Amygdala (tissue), 56 donors: Measurements from ENCODE around the gene ST6GALNAC6.
A peak's percentile ranks its signal among the peaks of the same experiment; 100 is the strongest.

Source experiments
- DNase-seq, 56 donors: peaks; one replicate each; lab custom pipeline; 2025; lab: John Stamatoyannopoulos, UW

ST6GALNAC6 gene

DNA sequence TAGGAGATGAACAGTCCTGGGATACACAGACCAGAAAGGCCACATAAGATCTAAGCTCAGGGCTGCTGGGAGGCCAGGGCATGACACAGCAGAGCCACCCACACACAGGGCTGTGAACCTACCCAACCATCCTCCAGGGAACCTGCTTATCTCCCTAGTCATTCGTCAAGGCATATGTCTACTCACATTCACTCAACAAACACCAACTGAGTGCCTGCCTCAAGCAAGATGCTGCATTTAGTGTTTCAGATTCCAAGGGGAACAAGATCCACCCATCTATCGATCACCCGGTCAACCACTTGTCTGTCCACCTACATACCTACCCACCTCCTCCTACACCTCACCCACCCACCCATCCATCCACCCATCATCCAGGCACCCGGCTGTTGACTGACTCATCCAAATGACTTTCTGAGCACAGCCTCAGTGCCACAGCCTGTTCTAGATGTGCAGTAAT lies 36.4 kb upstream of the ST6GALNAC6 start:
- DNase-seq = no peak

DNA sequence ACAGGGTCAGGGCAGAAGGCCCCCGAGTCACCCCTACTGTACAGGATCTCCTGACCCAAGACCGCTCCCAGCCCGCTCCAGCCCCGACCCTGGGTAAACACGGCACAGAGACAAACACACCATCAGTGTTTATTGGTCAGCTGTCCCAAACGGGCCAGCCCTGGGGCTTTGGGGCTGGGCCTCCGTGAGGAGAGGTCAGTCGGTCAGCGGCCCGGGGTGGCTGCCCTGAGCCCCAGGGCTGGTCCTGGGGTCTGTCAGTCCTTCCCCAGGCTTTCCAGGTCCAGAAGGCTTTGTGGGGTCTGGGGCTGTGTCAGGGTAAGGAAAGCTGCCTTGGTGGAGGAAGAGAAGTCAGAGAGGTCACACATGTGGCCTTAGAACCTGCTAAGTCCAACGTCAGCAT lies 35.6 kb upstream of the ST6GALNAC6 start:
- DNase-seq = no peak

DNA sequence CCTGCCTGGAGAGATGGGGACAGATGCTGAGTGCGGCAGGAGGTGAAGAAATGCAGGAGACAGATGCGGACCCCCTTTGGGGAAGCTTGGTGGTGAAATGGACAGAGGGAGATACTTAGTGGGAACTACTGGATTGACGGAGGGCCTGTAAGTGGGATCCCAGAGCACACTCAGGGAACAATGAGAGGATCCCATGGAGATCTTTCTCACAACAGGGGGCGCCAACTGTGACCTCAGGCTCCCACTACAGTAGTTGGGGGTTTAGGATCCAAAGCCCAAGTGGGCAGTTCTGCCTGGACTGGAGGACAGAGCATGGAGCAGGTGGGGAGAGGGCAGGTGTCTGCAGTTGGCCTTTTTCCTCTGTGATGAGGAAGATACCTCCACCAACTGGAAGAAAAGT lies 34.8 kb upstream of the ST6GALNAC6 start:
- DNase-seq = no peak

DNA sequence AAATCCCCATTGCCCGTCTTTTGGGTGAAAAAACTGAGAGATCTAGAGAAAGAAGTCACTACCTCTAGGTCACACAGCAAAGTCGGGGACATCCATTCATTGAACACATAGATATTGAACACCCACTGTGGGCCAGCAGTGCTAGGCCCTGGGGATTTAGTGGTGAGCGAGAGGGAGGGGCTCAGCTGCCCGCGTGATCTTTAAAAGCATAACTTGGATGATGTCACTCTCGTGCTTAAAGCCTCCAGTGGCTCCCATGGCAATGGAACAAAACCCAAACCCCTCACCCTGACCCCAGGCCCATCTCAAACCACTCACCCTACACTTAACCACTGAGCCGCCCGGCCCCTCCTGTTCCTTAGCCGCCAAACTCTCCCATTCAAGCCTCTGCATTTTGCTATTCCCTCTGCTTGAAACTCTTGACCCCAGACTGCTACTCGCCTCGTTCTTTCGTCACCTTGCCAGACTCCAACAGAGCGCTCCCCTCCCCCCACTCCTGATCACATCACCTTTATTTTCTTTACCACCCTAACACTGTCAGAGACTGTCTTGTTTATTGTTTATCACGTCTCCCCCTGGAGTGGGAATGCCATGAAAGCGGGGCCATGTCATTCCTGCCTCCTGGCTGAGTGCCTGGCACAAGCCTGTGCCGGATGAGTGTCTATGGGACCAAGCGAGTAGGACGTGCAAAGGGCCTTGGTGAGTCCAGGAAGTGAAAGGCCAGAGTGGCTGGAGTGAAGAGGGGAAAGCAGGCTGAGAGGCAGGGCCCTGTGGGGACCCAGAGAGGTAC lies 31.9 kb upstream of the ST6GALNAC6 start:
- no peak for DNase-seq

DNA sequence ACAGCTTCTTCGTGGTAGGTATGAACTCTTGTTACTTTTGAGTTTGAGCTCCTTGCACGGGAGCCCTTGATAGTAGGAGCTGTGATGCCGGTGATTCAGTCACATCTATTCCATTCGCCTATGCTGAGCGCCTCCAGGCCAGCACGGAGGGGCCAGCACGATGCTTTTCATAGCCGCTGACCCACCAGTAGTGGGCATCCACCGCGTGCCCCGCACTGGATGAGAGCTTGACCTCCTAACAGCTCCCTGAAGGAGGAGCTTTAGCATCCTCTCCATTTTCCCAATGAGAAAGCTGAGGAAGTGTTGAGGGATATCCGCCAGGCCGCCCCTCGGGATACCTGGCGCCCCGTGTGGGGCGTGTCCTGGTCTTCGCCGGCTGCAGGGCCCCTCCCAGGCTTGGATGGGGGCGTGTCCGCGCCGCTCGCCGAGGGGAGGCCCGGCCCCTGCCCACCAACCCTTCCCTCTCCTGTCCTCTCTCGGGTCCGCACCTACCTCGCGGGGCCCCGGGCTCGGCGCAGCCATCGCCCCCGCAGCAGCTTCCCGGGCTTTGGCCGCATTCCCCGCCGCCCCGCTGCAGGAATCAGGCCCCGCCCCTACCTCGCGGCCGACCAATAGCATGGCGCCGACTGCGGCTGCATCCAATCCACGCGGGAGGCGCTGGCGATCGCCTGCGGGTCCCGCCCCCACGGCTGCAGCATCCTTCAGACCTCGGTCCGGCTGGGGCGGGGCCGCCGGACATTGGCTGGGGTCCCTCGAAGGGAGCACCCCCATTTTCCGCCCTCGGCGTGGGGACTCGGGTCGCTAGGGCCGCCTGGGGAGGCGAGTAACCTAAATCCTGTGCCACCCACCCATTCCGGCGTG lies 31.1 kb upstream of the ST6GALNAC6 start, which contains the start of gene PIP5KL1:
Gene PIP5KL1, minus strand, starts transcription at position 547 of the 861 bp plus-strand sequence. Its CDS starts 25 bp downstream, at position 522.
- DNase-seq = peak in 55 of 56 donors; percentile 28 to 90 (median 73)

DNA sequence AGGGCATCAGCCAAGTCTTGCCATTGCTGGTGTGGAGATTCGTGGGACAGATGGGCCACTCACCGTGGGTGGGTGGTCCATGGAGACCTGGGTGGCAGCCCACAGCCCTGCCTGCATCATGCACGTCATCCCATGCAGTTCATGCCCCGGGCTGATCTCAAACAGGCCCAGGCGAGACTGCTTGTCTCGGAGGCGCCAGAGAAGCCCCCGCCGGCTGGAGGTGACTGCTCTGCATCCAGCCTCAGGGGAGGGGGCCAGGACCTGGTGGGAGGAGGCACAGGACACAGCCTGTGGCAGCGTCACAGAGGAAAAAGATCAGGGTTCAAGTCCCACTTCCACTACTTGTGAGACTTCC lies 30.2 kb upstream of the ST6GALNAC6 start:
- DNase-seq = no peak

DNA sequence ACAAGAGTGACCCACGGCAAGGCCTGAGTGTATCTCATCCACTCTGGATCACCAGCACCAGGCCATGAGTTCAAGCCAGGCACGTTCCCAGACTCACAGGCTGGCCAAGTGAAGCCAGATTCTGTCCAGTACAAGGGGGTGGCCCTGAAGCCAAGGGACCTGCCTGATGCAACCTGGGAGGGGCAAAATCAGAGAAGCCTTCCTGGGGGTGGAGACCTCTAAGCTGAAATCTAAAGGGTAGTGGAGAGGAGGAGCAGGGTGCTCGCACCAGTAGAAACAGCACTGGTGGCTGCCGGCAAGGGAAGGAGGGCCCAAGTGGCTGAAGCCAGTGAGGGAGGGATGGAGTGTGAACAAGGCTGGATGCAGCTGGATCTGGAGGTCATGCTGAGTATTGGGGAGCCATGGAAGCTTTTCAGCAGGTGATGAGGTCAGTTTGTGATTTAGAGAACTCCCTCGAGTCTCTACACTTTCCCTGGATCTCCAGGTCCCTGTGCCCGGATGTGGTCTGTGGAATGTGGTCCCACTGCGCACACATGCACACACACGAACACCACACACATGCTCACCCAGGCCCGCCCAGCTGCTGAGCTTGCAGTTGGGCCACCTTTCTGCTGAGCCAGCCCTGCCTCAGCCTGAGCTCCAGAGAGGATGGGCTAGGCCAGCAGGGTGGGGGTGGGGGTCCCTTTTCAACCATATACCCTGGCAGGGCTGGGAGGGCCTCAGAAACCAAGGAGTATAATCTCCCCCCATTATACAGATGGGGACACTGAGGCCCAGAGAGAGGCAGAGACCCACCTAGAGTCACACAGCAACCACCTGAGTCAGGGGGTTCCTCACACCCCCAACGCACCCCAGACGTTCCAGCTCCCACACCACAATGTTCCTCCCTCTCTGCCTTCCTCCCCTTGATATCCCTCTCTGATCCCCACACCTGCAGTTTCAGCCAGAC lies 29.5 kb upstream of the ST6GALNAC6 start:
- no peak for DNase-seq

DNA sequence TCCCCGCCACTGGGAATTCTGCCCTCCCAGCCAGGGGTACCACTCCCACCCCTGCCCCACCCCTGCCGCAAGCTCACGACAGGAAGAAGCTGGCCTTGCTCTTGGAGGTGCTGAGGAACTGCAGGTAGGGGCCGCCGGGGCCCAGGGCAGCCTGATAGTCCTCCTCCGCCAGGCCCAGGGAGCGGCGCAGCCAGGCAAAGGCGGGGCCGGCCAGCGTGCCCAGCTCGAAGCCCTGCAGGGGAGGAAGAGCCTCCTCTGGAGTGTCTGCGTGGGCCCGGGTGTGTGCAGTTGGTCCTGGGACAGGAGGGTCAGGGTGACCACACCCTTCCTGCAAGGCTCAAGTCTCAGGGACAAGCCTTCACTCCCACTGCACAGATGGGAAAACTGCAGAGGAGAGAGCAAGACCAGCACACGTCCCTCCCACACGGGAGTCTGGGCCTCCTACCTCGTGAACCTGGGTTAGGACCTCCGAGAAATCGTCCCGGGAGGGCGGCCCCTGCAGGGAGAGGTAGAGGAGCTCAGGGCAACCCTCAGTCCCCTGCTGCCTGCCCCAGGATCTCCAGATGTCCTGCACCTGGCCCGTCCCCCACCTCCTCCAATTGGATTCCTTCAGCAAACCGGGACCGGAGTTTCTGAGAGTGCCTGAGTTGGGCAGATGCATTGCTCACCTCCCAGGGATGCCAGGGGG lies 28.7 kb upstream of the ST6GALNAC6 start:
- no peak for DNase-seq

DNA sequence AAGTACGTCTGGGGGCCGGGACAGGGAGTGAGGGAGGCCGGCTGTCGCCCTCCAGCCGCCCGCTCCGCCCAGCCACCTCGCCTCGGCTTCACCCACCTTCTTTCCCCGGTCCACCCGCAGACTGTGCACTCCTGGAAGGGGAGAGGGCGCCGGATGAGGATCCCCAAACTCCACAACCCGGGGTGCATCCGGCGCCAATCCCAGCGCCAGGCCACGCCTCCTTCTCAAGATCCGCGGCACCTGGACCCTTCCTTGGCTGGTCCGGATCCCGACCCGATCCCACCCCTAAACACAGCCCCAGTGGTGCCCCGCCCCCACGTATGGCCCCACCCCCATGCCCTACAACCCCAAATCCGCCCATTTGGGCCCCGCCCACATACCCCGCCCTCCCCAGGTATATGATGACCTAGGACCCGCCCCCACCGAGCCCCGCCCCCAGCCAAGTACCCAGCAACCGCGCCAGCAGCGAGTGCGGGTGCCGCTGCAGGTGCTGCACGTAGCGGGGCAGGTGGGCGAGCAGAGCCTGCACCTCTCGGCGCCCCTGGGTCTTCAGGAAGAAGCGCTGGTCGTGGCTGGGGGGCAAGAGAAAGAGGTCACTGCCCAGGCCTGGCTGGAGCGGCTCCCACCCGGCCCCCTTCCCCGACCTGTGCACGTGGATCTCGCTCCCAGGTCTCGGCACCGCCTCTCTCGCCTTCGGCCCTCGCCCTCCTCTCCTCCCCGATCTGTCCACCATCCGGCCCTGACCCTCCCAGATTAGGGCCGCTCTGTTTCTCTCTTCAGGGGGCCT lies 28.0 kb upstream of the ST6GALNAC6 start:
- DNase-seq = peak in 1 of 56 donors; percentile 47

DNA sequence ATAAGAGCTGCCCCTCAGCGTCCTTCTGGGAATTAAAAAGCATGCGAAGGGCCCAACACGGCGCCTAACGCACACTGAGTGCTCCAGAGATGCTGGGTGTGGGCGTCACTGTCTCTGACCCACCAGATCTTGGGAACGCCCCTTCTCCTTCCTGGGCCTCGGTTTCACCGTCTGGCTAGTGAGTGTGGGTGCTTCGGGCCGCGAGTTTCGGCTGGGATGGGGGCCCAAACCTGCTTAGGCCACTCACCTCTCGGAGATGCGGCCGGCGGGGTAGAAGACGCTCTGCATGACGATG lies 27.4 kb upstream of the ST6GALNAC6 start:
- DNase-seq = no peak

DNA sequence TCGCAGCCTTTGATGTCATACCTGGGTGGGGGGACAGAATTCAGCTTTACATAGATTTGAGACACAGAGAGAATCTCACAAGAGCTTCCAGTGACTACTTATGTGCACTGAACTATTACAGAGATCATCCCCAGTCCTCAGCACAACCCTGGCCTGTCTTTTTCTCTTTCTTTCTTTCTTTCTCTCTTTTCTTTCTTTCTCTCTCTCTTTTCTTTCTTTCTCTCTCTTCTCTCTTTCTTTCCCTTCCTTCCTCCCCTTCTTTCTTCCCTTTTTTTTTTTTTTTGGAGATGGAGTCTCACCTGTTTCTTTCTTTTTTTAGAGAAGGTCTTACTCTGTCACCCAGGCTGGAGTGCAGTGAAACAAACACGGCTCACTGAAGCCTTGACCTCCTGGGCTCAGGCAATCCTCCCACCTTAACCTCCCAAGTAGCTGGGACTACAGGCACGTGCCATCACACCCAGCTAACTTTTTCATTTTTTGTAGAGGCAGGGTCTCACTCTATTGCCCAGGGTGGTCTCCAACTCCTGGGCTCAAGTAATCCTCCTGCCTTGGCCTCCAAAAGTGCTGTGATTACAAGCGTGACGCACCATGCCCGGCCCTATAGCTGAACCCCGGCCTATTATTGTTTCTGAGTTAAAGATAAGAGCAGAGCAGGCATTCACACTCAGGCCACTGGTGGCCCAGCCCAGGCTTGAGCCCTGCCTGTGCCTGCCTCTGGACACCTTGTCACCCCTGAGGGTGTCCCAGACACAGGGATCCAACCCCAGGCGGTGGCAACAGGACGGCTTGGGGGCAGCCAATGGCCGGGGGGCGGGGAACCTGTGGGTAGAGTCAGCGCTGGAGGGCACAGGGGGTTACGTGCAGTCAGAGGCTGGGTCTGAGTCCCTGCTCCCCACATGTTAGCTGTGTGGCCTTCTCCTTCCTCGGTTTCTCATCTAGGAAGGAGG lies 26.8 kb upstream of the ST6GALNAC6 start:
- DNase-seq = no peak

DNA sequence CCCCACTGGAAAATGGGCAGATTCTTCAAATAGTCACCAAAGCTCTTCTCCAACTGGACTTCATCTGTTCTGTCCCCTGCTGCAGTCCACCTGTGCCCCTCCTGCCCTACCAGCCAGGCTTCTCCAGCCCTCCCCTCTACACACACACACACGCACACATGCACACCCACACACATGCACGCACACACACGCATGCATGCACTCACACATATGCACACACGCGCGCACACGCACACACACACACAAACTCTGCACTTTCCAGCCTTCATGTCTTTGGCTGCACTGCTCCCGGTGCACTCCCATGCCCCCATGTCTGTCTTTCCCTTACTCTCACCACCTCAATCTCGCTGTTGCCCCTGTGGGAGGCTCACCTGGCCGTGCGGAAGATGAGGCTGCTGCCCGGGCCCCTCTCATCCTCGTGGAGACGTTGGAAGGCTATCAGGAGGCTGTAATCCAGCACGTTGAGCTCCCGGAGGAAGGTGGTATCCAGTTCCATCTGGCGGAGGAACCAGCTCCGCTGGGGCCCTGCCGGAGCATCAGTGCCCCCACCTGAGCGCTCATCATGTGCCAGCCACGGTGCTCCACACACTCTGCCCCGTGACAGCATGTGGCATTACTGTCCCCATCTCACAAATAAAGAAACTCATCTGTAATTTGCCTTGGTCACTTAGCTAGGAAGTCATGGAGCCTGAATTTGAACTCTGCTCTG lies 25.5 kb upstream of the ST6GALNAC6 start:
- no peak for DNase-seq

DNA sequence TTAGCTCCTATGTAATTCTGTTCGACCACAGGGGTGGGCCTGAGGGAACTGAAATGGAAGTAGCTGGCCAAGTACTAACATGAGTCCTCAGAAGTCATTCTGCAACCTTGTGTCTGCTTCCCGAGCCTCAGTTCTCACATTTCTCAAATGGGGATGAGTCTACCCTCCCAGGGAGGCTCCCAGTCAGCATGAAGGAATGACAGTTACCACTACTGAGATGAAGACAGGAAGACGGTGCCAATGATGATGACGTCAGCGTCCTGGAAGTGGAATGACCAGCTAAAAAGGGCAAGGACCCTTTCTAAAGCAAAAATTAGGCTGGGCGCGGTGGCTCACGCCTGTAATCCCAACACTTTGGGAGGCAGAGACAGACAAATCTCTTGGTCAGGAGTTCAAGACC lies 24.4 kb upstream of the ST6GALNAC6 start:
- DNase-seq = no peak

DNA sequence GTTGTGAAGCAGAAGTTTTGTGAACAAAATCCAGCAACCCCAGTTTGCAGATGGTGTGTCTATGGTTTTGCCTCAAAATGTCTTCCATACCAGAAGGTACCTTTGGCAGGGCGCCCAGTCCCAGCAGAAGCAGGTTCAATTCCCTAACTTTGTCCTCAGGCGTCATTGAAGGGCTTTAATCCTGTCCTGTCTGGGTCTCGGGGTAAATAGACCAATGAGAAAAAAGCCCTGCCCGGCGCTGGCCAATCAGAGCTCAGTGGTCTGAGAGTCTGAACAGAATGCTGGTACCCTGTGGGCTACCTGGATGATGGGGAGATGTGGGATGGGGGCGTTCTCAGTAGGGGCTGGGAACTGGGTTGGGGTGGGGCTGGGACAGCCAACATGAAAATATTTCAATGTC lies 23.6 kb upstream of the ST6GALNAC6 start:
- DNase-seq = peak in 1 of 56 donors; percentile 38

DNA sequence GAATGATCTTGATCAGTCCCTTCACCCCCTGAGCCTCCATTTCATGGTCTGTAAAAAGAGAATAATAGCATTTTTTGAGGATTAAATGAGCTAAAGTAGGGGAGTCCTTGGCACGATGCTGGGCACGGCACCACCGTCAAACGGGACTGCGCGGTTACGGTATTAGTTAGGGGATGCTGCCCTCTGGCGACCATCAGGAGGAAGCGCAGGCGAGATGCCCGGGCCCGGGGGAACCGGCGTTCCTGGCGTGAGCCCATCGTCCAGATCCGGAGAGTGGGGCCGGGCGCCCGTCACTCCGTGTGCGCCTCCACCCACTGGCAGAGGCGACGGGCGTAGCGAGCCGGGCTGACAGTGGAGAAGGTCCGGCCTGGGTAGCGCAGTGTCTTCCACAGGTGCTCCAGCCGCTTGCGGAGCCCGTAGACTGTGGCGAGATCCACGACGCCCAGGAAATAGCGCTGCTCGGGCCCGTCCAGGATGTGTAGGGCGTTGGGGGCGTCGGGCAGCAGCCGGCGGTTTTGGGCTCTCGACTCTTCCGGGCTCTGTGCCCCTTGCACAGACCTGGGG lies 22.2 kb upstream of the ST6GALNAC6 start:
- DNase-seq = peak in 35 of 56 donors; percentile 13 to 76 (median 49)

DNA sequence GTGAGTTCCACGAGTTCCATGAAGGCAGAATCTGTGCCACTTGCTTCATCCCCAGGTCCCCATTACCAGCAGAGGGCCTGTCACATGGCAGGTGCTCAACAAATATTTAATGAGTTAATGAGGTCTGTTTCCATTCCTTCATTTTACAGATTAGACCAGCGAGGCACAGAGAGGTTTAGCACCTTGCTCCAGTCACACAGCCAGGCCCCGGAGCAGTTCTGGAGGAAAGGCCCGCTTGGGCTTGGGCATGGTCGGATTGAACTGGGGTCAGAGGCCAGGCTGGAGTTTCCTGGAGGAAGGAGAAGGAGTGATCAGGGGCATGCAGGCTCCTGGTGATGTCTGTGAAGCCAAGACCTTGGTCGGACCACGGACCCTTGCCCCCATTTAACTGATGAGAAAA lies 21.4 kb upstream of the ST6GALNAC6 start:
- DNase-seq = no peak

DNA sequence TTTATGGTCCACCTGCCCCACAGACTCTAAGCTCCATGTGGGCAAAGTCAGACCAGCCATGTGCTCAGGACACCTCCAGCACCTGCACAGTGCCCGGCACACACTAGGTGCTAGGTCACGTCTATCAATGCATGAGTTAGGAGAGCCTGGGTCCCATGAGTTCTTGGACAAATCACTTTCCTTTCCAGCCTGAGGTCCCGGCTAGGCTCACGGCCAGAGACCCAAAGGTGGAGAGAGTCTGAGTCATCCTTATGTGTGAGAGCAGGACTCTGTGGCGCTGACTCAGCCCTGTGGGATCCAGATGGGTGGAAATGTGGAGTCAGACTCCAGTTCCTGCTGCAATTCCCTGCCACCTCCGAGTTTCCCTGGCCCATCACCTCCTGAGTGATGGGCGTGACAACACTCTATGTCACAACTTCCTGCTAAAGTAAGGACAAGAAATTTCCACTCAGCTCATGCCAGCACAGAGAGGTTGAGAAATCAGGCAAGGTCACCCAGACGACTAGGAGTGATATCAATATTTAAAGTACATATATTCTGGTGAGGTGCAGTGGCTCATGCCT lies 19.9 kb upstream of the ST6GALNAC6 start:
- peak in 2 of 56 donors; percentile 19 for DNase-seq
